ENCODE measurements around the gene STMND1. TPM values are rescaled to one million over a fixed set of nuclear protein-coding genes. Genes with fewer than 3 reads are reported as not detected.

Gene STMND1
- total and polyA plus RNA-seq, 10 donors: not detected

- no peaks in the 10 kb centered on the region for H3K36me3 ChIP-seq
- H3K4me1 ChIP-seq: no peaks in the 10 kb centered on the region
- no peaks in the 10 kb centered on the region for H3K27me3 ChIP-seq (replicated peaks in 1 of 7)
- no peak for DNase-seq
- intact Hi-C loops (cut with DNase I; ENCODE audit: low total_unique reads): no loop called here
- 51 to 60% (median 57%) methylated on average over 5 of the region's 5 CpGs for WGBS, 5 donors
- TF ChIP-seq POLR2A (IDR thresholded peaks at IDR 0.05) (no peak), CTCF (IDR thresholded peaks at IDR 0.05 in 8 of 11, conservative IDR thresholded peaks at IDR 0.05 in 3 of 11) (no peak), POLR2AphosphoS5 (IDR thresholded peaks at IDR 0.05) (no peak)
- no peak overlapping the region for H3K27ac ChIP-seq
- H3K9me3 ChIP-seq: no peaks in the 10 kb centered on the region
- no peak overlapping the region for H3K4me3 ChIP-seq
Observed at GRCh38 chr6:17165383-17165782, 63.5 kb downstream of the STMND1 start.

DNA sequence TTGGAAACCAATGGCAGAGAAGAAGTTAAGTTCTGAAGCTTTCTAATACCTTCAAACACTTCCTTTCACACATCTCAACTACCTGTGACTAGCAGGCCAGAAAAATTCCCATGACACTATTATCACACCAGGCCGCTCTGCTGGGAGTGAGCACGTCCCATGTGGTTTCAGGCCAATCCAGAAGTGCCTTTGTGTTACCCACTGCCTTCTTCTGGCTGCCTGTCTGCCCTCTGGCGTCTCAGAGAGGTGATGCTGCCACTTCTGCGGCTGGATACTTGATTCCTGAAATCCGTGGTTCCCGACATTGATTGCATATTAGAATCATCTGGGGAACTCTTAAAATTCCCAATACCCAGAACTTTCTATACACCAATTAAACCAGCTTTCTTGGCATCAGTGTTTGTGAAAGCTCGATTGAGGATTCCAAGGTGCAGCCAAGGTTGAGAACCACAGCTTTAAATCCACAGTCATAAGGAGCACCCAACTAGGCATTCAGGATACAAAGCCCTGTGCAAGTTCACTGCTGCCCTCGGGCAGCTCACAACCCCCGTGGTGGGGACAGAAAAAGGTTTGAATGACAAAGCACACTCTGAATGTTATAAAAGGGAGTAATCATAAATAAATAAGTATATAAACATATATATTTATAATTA lies 65.6 kb downstream of the STMND1 start:
- no peak for DNase-seq
- intact Hi-C loops (cut with DNase I; ENCODE audit: low total_unique reads): no loop called here
- H3K4me1 ChIP-seq: no peaks in the 10 kb centered on the region
- no peak overlapping the region for H3K27ac ChIP-seq
- WGBS, 5 donors: 47 to 64% (median 57%) methylated on average over 9 of the region's 9 CpGs
- no peaks in the 10 kb centered on the region for H3K9me3 ChIP-seq
- TF ChIP-seq CTCF (IDR thresholded peaks at IDR 0.05 in 8 of 11, conservative IDR thresholded peaks at IDR 0.05 in 3 of 11) (peak in 1 of 11 experiments; percentile 25), POLR2AphosphoS5 (IDR thresholded peaks at IDR 0.05) (no peak)
- H3K4me3 ChIP-seq: no peak overlapping the region
- H3K27me3 ChIP-seq (replicated peaks in 1 of 7): no peaks in the 10 kb centered on the region
- H3K36me3 ChIP-seq: no peaks in the 10 kb centered on the region

- Histone ChIP-seq H3K9me3 (no peaks in the 10 kb centered on the region), H3K27me3 (replicated peaks in 1 of 7) (no peaks in the 10 kb centered on the region), H3K4me3 (no peak overlapping the region), H3K27ac (no peak overlapping the region), H3K36me3 (no peaks in the 10 kb centered on the region), H3K4me1 (no peaks in the 10 kb centered on the region)
- no peak for DNase-seq
- 80 to 89% (median 81%) methylated on average over 6 of the region's 6 CpGs for WGBS, 5 donors
- intact Hi-C loops (cut with DNase I; ENCODE audit: low total_unique reads): no loop called here
- no peak for TF ChIP-seq CTCF (IDR thresholded peaks at IDR 0.05 in 8 of 11, conservative IDR thresholded peaks at IDR 0.05 in 3 of 11)
- TF ChIP-seq POLR2AphosphoS5 (IDR thresholded peaks at IDR 0.05): no peak
- no peak for TF ChIP-seq POLR2A (IDR thresholded peaks at IDR 0.05)
Observed at GRCh38 chr6:17169291-17169690, 67.4 kb downstream of the STMND1 start.

GRCh38 chr6:17169711-17170110 lies 67.9 kb downstream of the STMND1 start:
- H3K27ac ChIP-seq: no peak overlapping the region
- H3K27me3 ChIP-seq (replicated peaks in 1 of 7): no peaks in the 10 kb centered on the region
- no peaks in the 10 kb centered on the region for H3K4me1 ChIP-seq
- intact Hi-C loops (cut with DNase I; ENCODE audit: low total_unique reads): no loop called here
- H3K36me3 ChIP-seq: no peaks in the 10 kb centered on the region
- 87 to 95% (median 93%) methylated on average over 6 of the region's 6 CpGs for WGBS, 5 donors
- H3K4me3 ChIP-seq: no peak overlapping the region
- H3K9me3 ChIP-seq: no peaks in the 10 kb centered on the region
- DNase-seq: no peak
- TF ChIP-seq POLR2AphosphoS5 (IDR thresholded peaks at IDR 0.05): no peak
- TF ChIP-seq POLR2A (IDR thresholded peaks at IDR 0.05): no peak
- no peak for TF ChIP-seq CTCF (IDR thresholded peaks at IDR 0.05 in 8 of 11, conservative IDR thresholded peaks at IDR 0.05 in 3 of 11)
